ENCODE data around the gene XKR8.

Gene XKR8

DNA sequence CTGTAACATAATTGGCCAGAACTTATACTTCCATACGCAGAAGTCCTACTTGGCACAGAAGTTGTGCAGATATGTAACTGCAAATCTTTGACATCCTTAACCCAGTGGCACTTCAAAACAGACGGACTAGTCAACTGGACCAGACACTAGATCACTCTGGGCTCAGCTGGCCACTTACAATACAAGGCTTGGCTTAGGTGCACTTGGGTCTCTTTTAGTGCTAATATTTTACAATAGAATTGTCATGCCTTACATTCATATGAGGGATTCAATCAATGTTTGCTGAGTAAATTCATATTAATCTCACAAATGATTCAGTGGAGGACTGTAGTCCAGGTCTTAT lies 20.1 kb downstream of the XKR8 start:
- H3K4me3 ChIP-seq (ENCODE audit: low read depth, low read length): no peak overlapping the region
- no peaks in the 10 kb centered on the region for H3K27me3 ChIP-seq (ENCODE audit: insufficient read depth, low read depth, severe bottlenecking)
- no peaks in the 10 kb centered on the region for H3K9me3 ChIP-seq (ENCODE audit: severe bottlenecking)
- no peak overlapping the region; the same call in 1 of the 2 replicates for H3K27ac ChIP-seq
- DNase-seq: no peak
- peaks cover 4% of the 10 kb centered on the region; the same call in 1 of the 2 replicates for H3K36me3 ChIP-seq
- TF ChIP-seq, protein P1, sequence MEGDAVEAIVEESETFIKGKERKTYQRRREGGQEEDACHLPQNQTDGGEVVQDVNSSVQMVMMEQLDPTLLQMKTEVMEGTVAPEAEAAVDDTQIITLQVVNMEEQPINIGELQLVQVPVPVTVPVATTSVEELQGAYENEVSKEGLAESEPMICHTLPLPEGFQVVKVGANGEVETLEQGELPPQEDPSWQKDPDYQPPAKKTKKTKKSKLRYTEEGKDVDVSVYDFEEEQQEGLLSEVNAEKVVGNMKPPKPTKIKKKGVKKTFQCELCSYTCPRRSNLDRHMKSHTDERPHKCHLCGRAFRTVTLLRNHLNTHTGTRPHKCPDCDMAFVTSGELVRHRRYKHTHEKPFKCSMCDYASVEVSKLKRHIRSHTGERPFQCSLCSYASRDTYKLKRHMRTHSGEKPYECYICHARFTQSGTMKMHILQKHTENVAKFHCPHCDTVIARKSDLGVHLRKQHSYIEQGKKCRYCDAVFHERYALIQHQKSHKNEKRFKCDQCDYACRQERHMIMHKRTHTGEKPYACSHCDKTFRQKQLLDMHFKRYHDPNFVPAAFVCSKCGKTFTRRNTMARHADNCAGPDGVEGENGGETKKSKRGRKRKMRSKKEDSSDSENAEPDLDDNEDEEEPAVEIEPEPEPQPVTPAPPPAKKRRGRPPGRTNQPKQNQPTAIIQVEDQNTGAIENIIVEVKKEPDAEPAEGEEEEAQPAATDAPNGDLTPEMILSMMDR (IDR thresholded peaks at IDR 0.05; ENCODE audit: low read depth, low read length): no peak

DNA sequence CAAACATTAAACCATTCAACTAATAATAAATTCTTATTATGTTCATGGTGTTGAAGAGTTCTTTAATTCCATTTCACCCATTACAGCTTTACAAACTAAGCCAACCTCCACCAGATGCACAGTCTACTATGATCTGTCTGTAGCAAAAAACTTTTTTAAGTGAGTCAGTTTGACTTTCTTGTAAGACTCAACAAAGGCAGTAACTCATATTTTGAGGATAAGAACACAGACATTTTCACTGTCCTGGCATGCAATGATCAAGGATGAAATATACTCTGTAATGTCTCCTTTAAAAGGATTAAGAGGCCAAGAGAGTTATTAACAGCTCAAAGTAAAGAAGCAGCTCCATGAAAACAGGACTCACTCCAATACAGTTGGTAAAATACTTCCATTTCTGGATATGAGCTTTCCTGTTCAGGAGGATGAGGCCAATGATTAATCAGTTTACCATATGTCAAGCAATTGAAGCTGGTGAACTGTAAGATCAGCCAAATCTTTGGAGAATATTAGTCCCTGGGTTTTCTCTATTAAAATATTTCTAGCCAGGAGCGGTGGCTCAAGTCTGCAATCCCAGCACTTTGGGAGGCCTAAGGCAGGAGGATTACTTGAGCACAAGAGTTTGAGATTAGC lies 20.6 kb downstream of the XKR8 start:
- Histone ChIP-seq H3K36me3 (peaks cover 4% of the 10 kb centered on the region), H3K27ac (peak overlapping the region; percentile 24), H3K27me3 (ENCODE audit: insufficient read depth, low read depth, severe bottlenecking) (no peaks in the 10 kb centered on the region), H3K4me3 (ENCODE audit: low read depth, low read length) (no peak overlapping the region), H3K9me3 (ENCODE audit: severe bottlenecking) (no peaks in the 10 kb centered on the region)
- no peak for DNase-seq
- TF ChIP-seq, protein P1 (IDR thresholded peaks at IDR 0.05; ENCODE audit: low read depth, low read length): no peak

DNA sequence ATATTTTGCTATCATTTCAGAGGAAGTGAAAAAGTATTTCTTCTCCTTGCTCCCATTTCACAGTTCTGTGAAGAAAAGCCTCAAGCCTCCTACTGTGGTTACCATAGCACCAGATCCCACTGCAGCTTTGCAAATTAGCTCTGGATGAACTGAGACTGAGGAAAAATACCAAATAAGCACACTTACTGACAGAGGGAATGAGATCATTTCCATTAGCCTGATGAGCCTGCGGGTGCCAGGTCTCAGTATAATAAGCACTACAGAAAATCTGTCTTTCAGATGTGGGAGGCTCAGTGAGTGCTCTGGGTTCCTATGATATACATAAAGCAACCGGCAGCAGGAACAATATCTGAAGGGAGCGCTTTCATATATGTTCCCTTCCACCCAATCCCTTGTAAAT lies 21.4 kb downstream of the XKR8 start:
- peak; percentile 66 for DNase-seq
- TF ChIP-seq, protein P1 (IDR thresholded peaks at IDR 0.05; ENCODE audit: low read depth, low read length): no peak
- Histone ChIP-seq H3K4me3 (ENCODE audit: low read depth, low read length) (no peak overlapping the region), H3K27ac (peak overlapping the region; percentile 4), H3K36me3 (peaks cover 4% of the 10 kb centered on the region), H3K9me3 (ENCODE audit: severe bottlenecking) (no peaks in the 10 kb centered on the region), H3K27me3 (ENCODE audit: insufficient read depth, low read depth, severe bottlenecking) (no peaks in the 10 kb centered on the region)

DNA sequence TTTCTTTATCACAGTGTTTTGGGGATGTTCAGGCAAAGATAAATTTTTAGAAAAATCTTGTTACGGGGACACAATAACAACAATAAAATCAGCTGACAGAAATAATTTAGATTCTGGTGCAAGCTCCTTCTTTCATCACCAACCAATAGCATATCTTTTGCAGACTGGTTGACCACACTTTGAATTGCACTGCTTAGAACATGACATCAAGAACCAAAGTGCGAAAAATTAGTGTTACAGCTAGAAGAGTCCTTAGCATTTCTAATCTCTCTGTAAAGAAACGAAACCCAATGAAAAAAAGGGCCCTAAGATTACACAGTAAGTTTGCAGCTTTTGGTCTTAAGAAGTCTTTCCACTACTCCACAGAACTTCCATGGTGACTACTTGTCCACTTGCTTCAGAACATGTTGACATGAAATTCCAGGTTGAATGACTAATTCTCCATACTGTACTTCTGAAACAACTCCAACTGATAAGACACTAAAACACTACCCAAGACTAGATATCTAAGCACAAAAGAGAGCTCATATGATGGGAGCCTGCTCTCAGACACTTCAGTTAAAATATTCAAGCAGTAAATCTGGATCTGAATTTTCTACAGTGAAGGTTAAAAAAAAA lies 31.3 kb downstream of the XKR8 start:
- no peak overlapping the region for H3K27ac ChIP-seq
- H3K27me3 ChIP-seq (ENCODE audit: insufficient read depth, low read depth, severe bottlenecking): no peaks in the 10 kb centered on the region
- H3K9me3 ChIP-seq (ENCODE audit: severe bottlenecking): no peaks in the 10 kb centered on the region
- no peak overlapping the region for H3K4me3 ChIP-seq (ENCODE audit: low read depth, low read length)
- H3K36me3 ChIP-seq: peaks cover 36% of the 10 kb centered on the region
- no peak for DNase-seq
- TF ChIP-seq, protein P1 (IDR thresholded peaks at IDR 0.05; ENCODE audit: low read depth, low read length): no peak

DNA sequence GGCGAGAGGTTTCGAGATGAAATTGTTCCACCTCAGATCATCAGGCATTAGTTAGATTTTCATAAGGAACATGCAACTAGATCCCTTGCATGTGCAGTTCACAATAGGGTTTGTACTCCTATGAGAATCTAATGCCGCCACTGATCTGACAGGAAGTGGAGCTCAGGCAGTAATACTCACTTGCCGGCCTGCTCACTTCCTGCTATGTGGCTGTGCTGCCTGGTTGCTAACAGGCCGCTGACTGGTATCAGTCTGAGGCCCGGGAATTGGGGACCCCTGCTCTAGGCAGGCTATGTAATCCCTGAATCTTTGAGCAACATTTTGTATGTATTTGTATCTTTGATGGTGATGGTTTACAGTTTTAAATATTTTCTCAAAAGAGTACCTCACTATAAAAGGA lies 32.5 kb downstream of the XKR8 start:
- TF ChIP-seq, protein P1 (IDR thresholded peaks at IDR 0.05; ENCODE audit: low read depth, low read length): no peak
- DNase-seq: no peak
- H3K36me3 ChIP-seq: peaks cover 48% of the 10 kb centered on the region

DNA sequence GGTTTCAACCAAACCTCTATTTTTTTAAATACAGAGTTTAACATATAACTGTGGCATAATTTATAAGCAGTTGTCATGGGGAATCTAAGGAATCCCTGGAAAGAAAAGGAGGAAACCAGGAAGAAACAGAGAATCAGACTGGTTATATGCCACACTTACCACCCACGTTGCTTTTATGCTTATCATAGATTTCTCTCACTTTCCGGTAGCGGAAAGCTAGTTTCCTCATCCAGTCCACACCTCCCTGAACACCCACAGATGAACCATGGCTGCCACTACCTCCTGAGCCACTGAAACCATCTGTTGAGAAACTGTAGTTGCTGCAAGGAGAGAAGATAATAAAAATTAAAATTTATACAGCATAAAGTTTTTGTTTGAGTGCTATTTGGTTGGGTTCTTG lies 33.5 kb downstream of the XKR8 start:
- no peaks in the 10 kb centered on the region for H3K27me3 ChIP-seq (ENCODE audit: insufficient read depth, low read depth, severe bottlenecking)
- TF ChIP-seq, protein P1 (IDR thresholded peaks at IDR 0.05; ENCODE audit: low read depth, low read length): no peak

More for the DNA sequence above, 32.5 kb downstream of the XKR8 start:
- Histone ChIP-seq H3K27ac (no peak overlapping the region), H3K4me3 (ENCODE audit: low read depth, low read length) (no peak overlapping the region), H3K9me3 (ENCODE audit: severe bottlenecking) (no peaks in the 10 kb centered on the region), H3K27me3 (ENCODE audit: insufficient read depth, low read depth, severe bottlenecking) (no peaks in the 10 kb centered on the region)

More for the DNA sequence above, 33.5 kb downstream of the XKR8 start:
- no peak for DNase-seq
- Histone ChIP-seq H3K9me3 (ENCODE audit: severe bottlenecking) (no peaks in the 10 kb centered on the region), H3K36me3 (peaks cover 48% of the 10 kb centered on the region), H3K27ac (no peak overlapping the region), H3K4me3 (ENCODE audit: low read depth, low read length) (no peak overlapping the region)
